Suprapubic skin (tissue), 4 donors: Measurements from ENCODE around the gene PCGF3.

ENCODE experiments used
- CTCF ChIP-seq, 2 donors: fragments of 200-600 bp in 1 of 2; fragments of 450-650 bp in 1 of 2; sonication (generic) in 1 of 2; IDR thresholded peaks; one replicate each; pipeline ENCODE4 v1.5.1; 2016 to 2019; ENCODE audit warnings: antibody characterized with exemption in 2 of 2, mild to moderate bottlenecking in 1 of 2, moderate library complexity in 1 of 2
- EP300 ChIP-seq: sonication (generic); formaldehyde crosslinking; IDR thresholded peaks from one replicate; pipeline ENCODE4 v1.6.1; 2017; ENCODE audit warnings: antibody characterized with exemption
- POLR2A ChIP-seq, 2 donors: fragments of 450-650 bp; IDR thresholded peaks; one replicate each; pipeline ENCODE4 v1.6.1; 2017; ENCODE audit warnings: antibody characterized with exemption in 2 of 2, mild to moderate bottlenecking in 2 of 2, moderate library complexity in 2 of 2
- POLR2AphosphoS5 ChIP-seq, 3 donors: sonication (generic); formaldehyde crosslinking; IDR thresholded peaks; one replicate each; pipeline ENCODE4 v1.6.1; 2017; ENCODE audit warnings: antibody characterized with exemption in 3 of 3

- no peak for TF ChIP-seq POLR2A (IDR thresholded peaks at IDR 0.05)
- no peak for TF ChIP-seq CTCF (IDR thresholded peaks at IDR 0.05)
- no peak for TF ChIP-seq POLR2AphosphoS5 (IDR thresholded peaks at IDR 0.05)
- TF ChIP-seq EP300: no peak
These were observed 65.8 kb downstream of the PCGF3 start for GRCh38 chr4:771464-771863.
